HepG2 (cell line): ENCODE results near the gene HDAC4. TPM values are rescaled to one million over a fixed set of nuclear protein-coding genes. Genes with fewer than 3 reads are reported as not detected.

Source experiments
- ATAC-seq: fragments of 200-7000 bp; cut with Tn5 transposase; 3 replicates; pipeline ENCODE4 v1.9.1; 2020; ENCODE audit warnings: mild to moderate bottlenecking, moderate library complexity
- BruUV-seq: library from RNA; stranded (reverse); fragments of 400-500 nt; replicated peaks from 2 replicates; lab custom pipeline; 2021; lab: Mats Ljungman, UMichigan
- CTCF ChIA-PET: fragments of 300-600 bp; formaldehyde crosslinking; extraction: SDS; loops from one replicate; lab custom pipeline; 2021; ENCODE audit warnings: low total read pairs, inconsistent platforms, low intra/inter-chr PET ratio; lab: Yijun Ruan, JAX
- POLR2A ChIA-PET: fragments of 350-600 bp; sonication (Branson Sonifier 250); formaldehyde crosslinking; loops from one replicate; lab custom pipeline; 2020; ENCODE audit warnings: antibody characterized with exemption, inconsistent platforms; lab: Yijun Ruan, JAX
- DNase-seq: peaks from one replicate; pipeline ENCODE4 v3.0.0-alpha.2; 2015; ENCODE audit warnings: low spot score
- FAIRE-seq: peaks from 3 replicates; lab custom pipeline; 2011; peaks lifted over from hg19 to GRCh38; lab: Jason Lieb, UNC
- H2AFZ ChIP-seq: one replicate; pipeline ENCODE4 v1.6.1; 2011; ENCODE audit warnings: low read length, inconsistent platforms
- H3K27ac ChIP-seq: fragments of 300-600 bp; 3 replicates; pipeline ENCODE4 v1.8.0; 2011; ENCODE audit warnings: mixed run types, mild to moderate bottlenecking, mixed read lengths, low read length, inconsistent platforms; ENCODE audit not compliant: insufficient read depth; ENCODE audit errors: extremely low read length
- H3K27me3 ChIP-seq, 2 experiments: fragments of 200-600 bp in 1 of 2; 2 replicates in 1 of 2; 3 replicates in 1 of 2; pipeline versions ENCODE4 v1.6.0 to v1.8.0; 2011; ENCODE audit warnings: low read length in 2 of 2, mild to moderate bottlenecking in 2 of 2, moderate library complexity in 2 of 2, inconsistent platforms in 1 of 2; ENCODE audit not compliant: insufficient read depth in 2 of 2, control insufficient read depth in 1 of 2
- H3K36me3 ChIP-seq, 2 experiments: fragments of 200-600 bp in 1 of 2; replicated peaks in 1 of 2; 2 replicates in 1 of 2; 3 replicates in 1 of 2; pipeline versions ENCODE4 v1.5.1 to v1.8.0; 2011; ENCODE audit warnings: low read length in 2 of 2, inconsistent platforms in 1 of 2; ENCODE audit not compliant: insufficient read depth in 2 of 2, control insufficient read depth in 1 of 2
- H3K4me1 ChIP-seq: 2 replicates; pipeline ENCODE4 v1.5.1; 2012; ENCODE audit warnings: low read length, inconsistent platforms; ENCODE audit not compliant: insufficient read depth
- H3K4me2 ChIP-seq: 2 replicates; pipeline ENCODE4 v1.6.0; 2011; ENCODE audit warnings: low read depth, low read length, inconsistent platforms
- H3K4me3 ChIP-seq, 3 experiments: fragments of 200-600 bp in 1 of 3; sonication (generic), shearing (Covaris generic) in 1 of 3; replicated peaks in 1 of 3; 2 replicates each; pipeline ENCODE4 v1.5.1; 2011 to 2016; ENCODE audit warnings: low read length in 3 of 3, inconsistent platforms in 2 of 3, low read depth in 2 of 3, mild to moderate bottlenecking in 2 of 3, control low read depth in 1 of 3, mixed read lengths in 1 of 3; ENCODE audit not compliant: insufficient read depth in 1 of 3
- H3K79me2 ChIP-seq: one replicate; pipeline ENCODE4 v1.6.1; 2011; ENCODE audit warnings: low read length, inconsistent platforms; ENCODE audit not compliant: insufficient read depth
- H3K9ac ChIP-seq: 2 replicates; pipeline ENCODE4 v1.6.0; 2011; ENCODE audit warnings: mild to moderate bottlenecking, low read depth, low read length, inconsistent platforms; ENCODE audit not compliant: insufficient read depth
- H3K9me3 ChIP-seq: 2 replicates; pipeline ENCODE4 v1.5.1; 2012; ENCODE audit warnings: mild to moderate bottlenecking, low read length
- H4K20me1 ChIP-seq: 2 replicates; pipeline ENCODE4 v1.6.0; 2011; ENCODE audit warnings: inconsistent platforms, mild to moderate bottlenecking, low read length, moderate library complexity; ENCODE audit not compliant: insufficient read depth
- FOSL2 ChIP-seq: sonication (generic); formaldehyde crosslinking; IDR thresholded peaks from 2 replicates; pipeline ENCODE4 v1.4.0; 2020; ENCODE audit warnings: missing genetic modification reagents
- FOXA3 ChIP-seq: IDR thresholded peaks from 2 replicates; pipeline ENCODE4 v1.6.1; 2016; ENCODE audit warnings: missing genetic modification reagents, missing compliant biosample characterization
- NCOA2 ChIP-seq: sonication (generic); formaldehyde crosslinking; IDR thresholded peaks from 2 replicates; pipeline ENCODE4 v1.8.0; 2022; ENCODE audit warnings: inconsistent platforms
- RARA ChIP-seq: IDR thresholded peaks from 2 replicates; pipeline ENCODE4 v1.6.1; 2016; ENCODE audit warnings: missing genetic modification reagents, missing compliant biosample characterization
- SALL1 ChIP-seq: sonication (generic); formaldehyde crosslinking; IDR thresholded peaks from 2 replicates; pipeline ENCODE4 v1.8.0; 2022; ENCODE audit warnings: mild to moderate bottlenecking, missing genetic modification reagents
- ZFP41 ChIP-seq: sonication (generic); formaldehyde crosslinking; IDR thresholded peaks from 2 replicates; pipeline ENCODE4 v1.4.0; 2020; ENCODE audit warnings: mild to moderate bottlenecking, missing genetic modification reagents, borderline replicate concordance
- ZFP90 ChIP-seq: sonication (generic); formaldehyde crosslinking; IDR thresholded peaks from 2 replicates; pipeline ENCODE4 v1.8.0; 2022; ENCODE audit warnings: missing genetic modification reagents, mild to moderate bottlenecking, inconsistent platforms, borderline replicate concordance
- ZNF350 ChIP-seq: sonication (generic); formaldehyde crosslinking; IDR thresholded peaks from 2 replicates; pipeline ENCODE4 v1.4.0; 2020; ENCODE audit warnings: mild to moderate bottlenecking, low read depth, missing genetic modification reagents, borderline replicate concordance
- ZNF367 ChIP-seq: sonication (generic); formaldehyde crosslinking; IDR thresholded peaks from 2 replicates; pipeline ENCODE4 v1.4.0; 2020; ENCODE audit warnings: missing genetic modification reagents, borderline replicate concordance
- ZNF441 ChIP-seq: sonication (generic); formaldehyde crosslinking; IDR thresholded peaks from 2 replicates; pipeline ENCODE4 v1.7.0; 2021; ENCODE audit warnings: missing genetic modification reagents, borderline replicate concordance
- ZNF501 ChIP-seq: sonication (generic); formaldehyde crosslinking; IDR thresholded peaks from 2 replicates; pipeline ENCODE4 v1.5.1; 2020; ENCODE audit warnings: mild to moderate bottlenecking, moderate library complexity, missing genetic modification reagents
- ZNF703 ChIP-seq: sonication (generic); formaldehyde crosslinking; IDR thresholded peaks from 2 replicates; pipeline ENCODE4 v1.5.1; 2020; ENCODE audit warnings: missing genetic modification reagents, mild to moderate bottlenecking, moderate library complexity, borderline replicate concordance
- ZSCAN25 ChIP-seq: sonication (generic); formaldehyde crosslinking; IDR thresholded peaks from 2 replicates; pipeline ENCODE4 v1.8.0; 2022; ENCODE audit warnings: mild to moderate bottlenecking, missing genetic modification reagents
- WGBS: methylation state at CpG from one replicate; pipeline ENCODE4 v1.1.6; 2017; ENCODE audit warnings: low lambda C conversion rate; 5-methylcytosine and 5-hydroxymethylcytosine counted together
- in situ Hi-C: cut with HindIII; loops from 2 replicates; pipeline ENCODE4 v1.10.0; 2017; ENCODE audit warnings: low pct_unique_long_range_greater_than_20kb; ENCODE audit not compliant: extremely low pct_ligation_motif_present
- intact Hi-C: fragments of 100-400 bp; cut with micrococcal nuclease; formaldehyde crosslinking; loops from one replicate; pipeline ENCODE4 v1.10.0; 2022; ENCODE audit not compliant: unreplicated experiment
- polyA plus RNA-seq, 8 experiments: library from polyadenylated mRNA; depleted of rRNA in 3 of 8; stranded (reverse) in 7 of 8; unstranded in 1 of 8; fragments of >200 nt; fragmentation: Illumina TruSeq in 4 of 8; extraction: Trizol in 4 of 8; gene quantifications; 2 replicates each; pipeline versions ENCODE4 v1.2.1 to v1.2.3, GENCODE V29; 2011 to 2016; ENCODE audit warnings: low read depth in 4 of 8, missing spikeins in 1 of 8, mixed read lengths in 1 of 8; ENCODE audit not compliant: insufficient read depth in 1 of 8
- total RNA-seq, 5 experiments: library from RNA; depleted of rRNA; stranded (reverse); fragments of >200 nt; fragmentation: Illumina TruSeq; extraction: Trizol; gene quantifications; 2 replicates each; pipeline ENCODE4 v1.2.3, GENCODE V29; 2016; ENCODE audit warnings: low read depth in 1 of 5
- TF ChIP-seq, protein P1 (sequence below): sonication (generic); formaldehyde crosslinking; conservative IDR thresholded peaks from 2 replicates; pipeline ENCODE4 v1.8.0; 2022; ENCODE audit warnings: mild to moderate bottlenecking, moderate library complexity, missing genetic modification reagents
- TF ChIP-seq, protein P2 (sequence below): sonication (generic); formaldehyde crosslinking; IDR thresholded peaks from 2 replicates; pipeline ENCODE4 v1.8.1; 2023; ENCODE audit warnings: mild to moderate bottlenecking, missing genetic modification reagents
- TF ChIP-seq, protein P3 (sequence below): IDR thresholded peaks from 2 replicates; pipeline ENCODE4 v1.6.1; 2016; ENCODE audit warnings: low read depth, borderline replicate concordance
- TF ChIP-seq, protein P4 (sequence below): sonication (generic); formaldehyde crosslinking; IDR thresholded peaks from 2 replicates; pipeline ENCODE4 v1.4.0; 2020; ENCODE audit warnings: missing genetic modification reagents

HDAC4 gene
- total and polyA plus RNA-seq, 2 of the 13 experiments (the other 11 are each of a cell fraction or from before 2014, with no cell fraction given): 10.1 to 11.5 TPM

DNA sequence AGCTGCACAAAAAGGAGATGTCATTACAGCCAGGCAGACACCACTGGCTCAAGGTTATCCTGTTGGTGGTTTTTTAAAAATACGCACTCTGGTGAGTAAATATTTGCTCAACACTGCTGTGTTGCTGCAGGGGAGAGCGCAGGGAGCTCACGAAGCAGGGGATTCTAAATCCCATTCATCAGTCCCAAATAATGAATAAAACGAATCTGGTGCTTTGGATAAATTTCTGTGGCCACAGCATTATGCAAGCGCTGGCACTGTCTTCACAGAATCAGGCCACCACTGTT, 256.2 kb downstream of the HDAC4 start:
- peaks cover 10 to 49% of the 10 kb centered on the region in 2 experiments; a peak in 4 of 5 replicates for H3K36me3 ChIP-seq
- no peak overlapping the region for H3K9ac ChIP-seq
- H3K79me2 ChIP-seq: no peaks in the 10 kb centered on the region
- H3K4me2 ChIP-seq: no peak overlapping the region
- FAIRE-seq (peak; percentile 36), ATAC-seq (peak; percentile 51)
- intact Hi-C loops: loop anchor here (1.0 kb wide), 1 partner anchor 253 kb away; no protein-coding TSS in a partner anchor
- H3K9me3 ChIP-seq: no peaks in the 10 kb centered on the region
- no peak overlapping the region for H3K4me3 ChIP-seq
- peaks cover 10% of the 10 kb centered on the region; the same call in 1 of the 2 replicates for H4K20me1 ChIP-seq
- no peak overlapping the region for H2AFZ ChIP-seq
- TF ChIP-seq ZNF703 (CRISPR knock-in tag) (no peak), ZSCAN25 (CRISPR knock-in tag) (0 out of 2 replicates have a peak, but pooled peaks have one; percentile 53), NCOA2 (CRISPR knock-in tag) (peak; percentile 12; the same call in 1 of the 2 replicates), SALL1 (CRISPR knock-in tag) (0 out of 2 replicates have a peak, but pooled peaks have one; percentile 21), RARA (CRISPR knock-in tag) (0 out of 2 replicates have a peak, but pooled peaks have one; percentile 19), ZNF501 (CRISPR knock-in tag) (peak; percentile 29; the same call in 1 of the 2 replicates), FOSL2 (CRISPR knock-in tag) (no peak), ZFP41 (CRISPR knock-in tag) (no peak), FOXA3 (CRISPR knock-in tag) (peak; percentile 49), ZNF441 (CRISPR knock-in tag) (0 out of 2 replicates have a peak, but pooled peaks have one; percentile 20), ZNF367 (CRISPR knock-in tag) (no peak), ZNF350 (CRISPR knock-in tag) (0 out of 2 replicates have a peak, but pooled peaks have one; percentile 19), ZFP90 (CRISPR knock-in tag) (no peak)
- TF ChIP-seq, protein P1, sequence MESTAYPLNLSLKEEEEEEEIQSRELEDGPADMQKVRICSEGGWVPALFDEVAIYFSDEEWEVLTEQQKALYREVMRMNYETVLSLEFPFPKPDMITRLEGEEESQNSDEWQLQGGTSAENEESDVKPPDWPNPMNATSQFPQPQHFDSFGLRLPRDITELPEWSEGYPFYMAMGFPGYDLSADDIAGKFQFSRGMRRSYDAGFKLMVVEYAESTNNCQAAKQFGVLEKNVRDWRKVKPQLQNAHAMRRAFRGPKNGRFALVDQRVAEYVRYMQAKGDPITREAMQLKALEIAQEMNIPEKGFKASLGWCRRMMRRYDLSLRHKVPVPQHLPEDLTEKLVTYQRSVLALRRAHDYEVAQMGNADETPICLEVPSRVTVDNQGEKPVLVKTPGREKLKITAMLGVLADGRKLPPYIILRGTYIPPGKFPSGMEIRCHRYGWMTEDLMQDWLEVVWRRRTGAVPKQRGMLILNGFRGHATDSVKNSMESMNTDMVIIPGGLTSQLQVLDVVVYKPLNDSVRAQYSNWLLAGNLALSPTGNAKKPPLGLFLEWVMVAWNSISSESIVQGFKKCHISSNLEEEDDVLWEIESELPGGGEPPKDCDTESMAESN: no peak
- TF ChIP-seq, protein P2, sequence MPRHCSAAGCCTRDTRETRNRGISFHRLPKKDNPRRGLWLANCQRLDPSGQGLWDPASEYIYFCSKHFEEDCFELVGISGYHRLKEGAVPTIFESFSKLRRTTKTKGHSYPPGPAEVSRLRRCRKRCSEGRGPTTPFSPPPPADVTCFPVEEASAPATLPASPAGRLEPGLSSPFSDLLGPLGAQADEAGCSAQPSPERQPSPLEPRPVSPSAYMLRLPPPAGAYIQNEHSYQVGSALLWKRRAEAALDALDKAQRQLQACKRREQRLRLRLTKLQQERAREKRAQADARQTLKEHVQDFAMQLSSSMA: 0 out of 2 replicates have a peak, but pooled peaks have one; percentile 13
- TF ChIP-seq, protein P3, sequence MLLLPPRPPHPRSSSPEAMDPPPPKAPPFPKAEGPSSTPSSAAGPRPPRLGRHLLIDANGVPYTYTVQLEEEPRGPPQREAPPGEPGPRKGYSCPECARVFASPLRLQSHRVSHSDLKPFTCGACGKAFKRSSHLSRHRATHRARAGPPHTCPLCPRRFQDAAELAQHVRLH (CRISPR knock-in tag): no peak
- TF ChIP-seq, protein P4, sequence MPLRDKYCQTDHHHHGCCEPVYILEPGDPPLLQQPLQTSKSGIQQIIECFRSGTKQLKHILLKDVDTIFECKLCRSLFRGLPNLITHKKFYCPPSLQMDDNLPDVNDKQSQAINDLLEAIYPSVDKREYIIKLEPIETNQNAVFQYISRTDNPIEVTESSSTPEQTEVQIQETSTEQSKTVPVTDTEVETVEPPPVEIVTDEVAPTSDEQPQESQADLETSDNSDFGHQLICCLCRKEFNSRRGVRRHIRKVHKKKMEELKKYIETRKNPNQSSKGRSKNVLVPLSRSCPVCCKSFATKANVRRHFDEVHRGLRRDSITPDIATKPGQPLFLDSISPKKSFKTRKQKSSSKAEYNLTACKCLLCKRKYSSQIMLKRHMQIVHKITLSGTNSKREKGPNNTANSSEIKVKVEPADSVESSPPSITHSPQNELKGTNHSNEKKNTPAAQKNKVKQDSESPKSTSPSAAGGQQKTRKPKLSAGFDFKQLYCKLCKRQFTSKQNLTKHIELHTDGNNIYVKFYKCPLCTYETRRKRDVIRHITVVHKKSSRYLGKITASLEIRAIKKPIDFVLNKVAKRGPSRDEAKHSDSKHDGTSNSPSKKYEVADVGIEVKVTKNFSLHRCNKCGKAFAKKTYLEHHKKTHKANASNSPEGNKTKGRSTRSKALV: no peak
- TF ChIP-seq, all 625 proteins: peak for 9
- WGBS: 75% methylated on average over 5 of the region's 5 CpGs
- Histone ChIP-seq H3K27me3 (no peaks in the 10 kb centered on the region), H3K27ac (no peak overlapping the region), H3K4me1 (peaks cover 12% of the 10 kb centered on the region)
- no TSS peak for BruUV-seq
- peak; percentile 36 for DNase-seq
- ChIA-PET POLR2A (no interaction called here), CTCF (interaction anchor here (1.5 kb wide), 1 partner anchor 252 kb away, joined by 6 read pairs; no protein-coding TSS in a partner anchor)
- in situ Hi-C loops: no loop called here
